Right cardiac atrium (tissue), 5 donors: ENCODE data around the gene ALKBH4. TPM values are rescaled to one million over a fixed set of nuclear protein-coding genes. Genes with fewer than 3 reads are reported as not detected.
A peak's percentile ranks its signal among the peaks of the same experiment; 100 is the strongest.

ENCODE experiments used
- ATAC-seq, 2 donors: fragments of 200-7000 bp; cut with Tn5 transposase; one replicate each; pipeline versions ENCODE4 v1.8.0 to v1.9.1; 2020; ENCODE audit warnings: moderate library complexity in 2 of 2, mild to moderate bottlenecking in 1 of 2
- DNase-seq, 3 donors: peaks; one replicate each; pipeline ENCODE4 v3.0.0-alpha.2; 2020
- H3K27ac ChIP-seq: one replicate; pipeline ENCODE4 v1.5.1; 2013; ENCODE audit warnings: mild to moderate bottlenecking, low read length, control low read depth, moderate library complexity
- H3K27me3 ChIP-seq: one replicate; pipeline ENCODE4 v1.6.1; 2013; ENCODE audit not compliant: control insufficient read depth, insufficient read depth
- H3K4me1 ChIP-seq: one replicate; pipeline ENCODE4 v1.6.1; 2013; ENCODE audit warnings: low read length; ENCODE audit not compliant: control insufficient read depth, insufficient read depth
- H3K4me3 ChIP-seq: one replicate; pipeline ENCODE4 v1.5.1; 2013; ENCODE audit warnings: low read length, control low read depth
- H3K9me3 ChIP-seq: one replicate; pipeline ENCODE4 v1.6.1; 2013; ENCODE audit warnings: low read length; ENCODE audit not compliant: control insufficient read depth
- WGBS: extraction: QIAGEN DNeasy Blood & Tissue Kit; methylation state at CpG from one replicate; pipeline ENCODE4 v1.1.7; 2013; 5-methylcytosine and 5-hydroxymethylcytosine counted together
- intact Hi-C, 4 donors: fragments of 100-400 bp; cut with DNase I; formaldehyde crosslinking; loops; one replicate each; pipeline versions ENCODE4 v1.11.0 to v1.14.0; 2022 to 2023
- polyA plus RNA-seq: library from polyadenylated mRNA; stranded (reverse); fragments of 200-250 nt; gene quantifications from one replicate; pipeline ENCODE4 v1.2.3, GENCODE V29; 2013
- total RNA-seq, 4 donors: library from RNA; stranded (reverse); fragmentation: NEBNext Ultra II Directional; extraction: Animal tissue kit (Norgen Biotek cat#: 25700); gene quantifications; one replicate each; pipeline ENCODE4 v1.2.1, GENCODE V29; 2021
- donor health status: healthy with polysubstance abuse.
- donor health status: DM: no; HTN: yes; CAD: no.
- donor health status: DM: no; HTN: no; CAD: no.
- donor health status: DM: no; HTN: yes; CAD: no; lungs with severe emphysema.
- donor health status: DM: yes; HTN: yes; CAD: no.

ALKBH4 gene
- total and polyA plus RNA-seq, 5 donors = 7.3 to 9.2 (median 7.9) TPM

- WGBS = 1% methylated on average over 90 of the region's 90 CpGs
- Histone ChIP-seq H3K9me3 (no peaks in the 10 kb centered on the region), H3K4me3 (peak within 1 kb of the TSS; percentile 89), H3K27ac (no peak within 1 kb of the TSS), H3K4me1 (peaks cover 2% of the 10 kb centered on the region), H3K27me3 (no peaks in the 10 kb centered on the region)
- ATAC-seq (peak; percentile 84 to 85), DNase-seq (peak; percentile 84 to 94 (median 92))
- intact Hi-C loops = no loop called here
Measured at GRCh38 chr7:102433219-102434038, 31.2 kb downstream of the ALKBH4 start, which contains the start of gene ORAI2. Gene ORAI2, plus strand, starts transcription at chr7:102433575. Its CDS starts 5,382 bp downstream, at chr7:102438957.

- Histone ChIP-seq H3K4me1 (peaks cover 2% of the 10 kb centered on the region), H3K27ac (no peak overlapping the region), H3K9me3 (no peaks in the 10 kb centered on the region), H3K4me3 (peak overlapping the region; percentile 89), H3K27me3 (no peaks in the 10 kb centered on the region)
- ATAC-seq (peak; percentile 21 to 37), DNase-seq (no peak)
- WGBS = 36% methylated on average over 27 of the region's 27 CpGs
- intact Hi-C loops = no loop called here
Measured at GRCh38 chr7:102432442-102433218, 32.0 kb downstream of the ALKBH4 start.

GRCh38 chr7:102431617-102432298 is 32.9 kb downstream of the ALKBH4 start:
- 44% methylated on average over 17 of the region's 17 CpGs for WGBS
- Histone ChIP-seq H3K4me1 (peaks cover 2% of the 10 kb centered on the region), H3K27ac (no peak overlapping the region), H3K27me3 (no peaks in the 10 kb centered on the region), H3K9me3 (no peaks in the 10 kb centered on the region), H3K4me3 (no peak overlapping the region)
- ATAC-seq (no peak), DNase-seq (no peak)
- intact Hi-C loops = no loop called here

DNA sequence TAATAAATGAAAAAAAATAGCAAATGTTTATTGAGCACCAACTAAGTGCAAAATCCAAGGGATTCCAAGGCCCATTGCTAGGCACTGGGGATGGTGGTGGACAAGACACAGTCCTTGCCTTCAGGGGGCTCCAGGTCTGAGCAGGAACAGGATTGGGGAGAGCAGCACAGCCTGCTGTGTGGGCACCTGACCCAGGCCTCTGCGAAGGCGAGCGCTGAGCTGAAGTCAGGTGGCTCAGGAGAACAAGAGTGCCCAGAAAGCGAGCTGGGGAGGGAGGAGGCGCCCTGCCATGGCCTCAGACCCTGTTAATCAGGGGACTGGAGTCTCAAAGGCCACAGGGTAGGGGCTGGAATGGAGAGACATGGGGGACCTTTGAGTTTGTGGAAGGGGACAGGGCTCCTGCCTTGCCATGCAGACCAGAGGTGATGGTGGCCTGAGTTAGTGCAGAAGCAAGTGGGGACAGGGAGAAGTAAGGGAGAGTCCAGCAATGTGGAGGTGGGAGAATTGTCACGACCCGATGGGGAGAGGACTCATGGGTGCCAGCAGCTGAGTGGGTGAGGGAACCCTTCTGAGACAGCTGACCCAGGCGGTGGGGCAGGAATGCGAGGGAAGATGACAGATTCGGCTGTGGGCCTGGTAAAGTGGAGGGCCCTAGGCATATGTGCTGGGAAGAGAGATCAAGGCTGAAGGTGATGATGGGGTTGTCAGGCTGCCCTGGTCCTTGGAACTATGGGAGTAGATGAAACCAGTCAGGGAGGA is 35.3 kb downstream of the ALKBH4 start:
- H3K9me3 ChIP-seq = no peaks in the 10 kb centered on the region
- no peak overlapping the region for H3K4me3 ChIP-seq
- 93% methylated on average over 10 of the region's 10 CpGs for WGBS
- peaks cover 2% of the 10 kb centered on the region for H3K4me1 ChIP-seq
- ATAC-seq = no peak
- DNase-seq = no peak
- H3K27ac ChIP-seq = no peak overlapping the region
- intact Hi-C loops = no loop called here
- no peaks in the 10 kb centered on the region for H3K27me3 ChIP-seq

GRCh38 chr7:102427019-102427405 is 37.7 kb downstream of the ALKBH4 start:
- intact Hi-C loops = no loop called here

GRCh38 chr7:102426268-102427018 is 38.2 kb downstream of the ALKBH4 start:
- 82% methylated on average over 16 of the region's 16 CpGs for WGBS
- ATAC-seq = peak; percentile 39 to 40
- no peak for DNase-seq
- intact Hi-C loops = no loop called here
- Histone ChIP-seq H3K9me3 (no peaks in the 10 kb centered on the region), H3K27me3 (no peaks in the 10 kb centered on the region), H3K4me1 (no peaks in the 10 kb centered on the region), H3K4me3 (no peak overlapping the region), H3K27ac (no peak overlapping the region)

More at GRCh38 chr7:102427019-102427405, 37.7 kb downstream of the ALKBH4 start:
- ATAC-seq (no peak), DNase-seq (no peak)
- Histone ChIP-seq H3K27ac (no peak overlapping the region), H3K4me1 (no peaks in the 10 kb centered on the region), H3K9me3 (no peaks in the 10 kb centered on the region), H3K4me3 (no peak overlapping the region), H3K27me3 (no peaks in the 10 kb centered on the region)
- 88% methylated on average over 5 of the region's 5 CpGs for WGBS

DNA sequence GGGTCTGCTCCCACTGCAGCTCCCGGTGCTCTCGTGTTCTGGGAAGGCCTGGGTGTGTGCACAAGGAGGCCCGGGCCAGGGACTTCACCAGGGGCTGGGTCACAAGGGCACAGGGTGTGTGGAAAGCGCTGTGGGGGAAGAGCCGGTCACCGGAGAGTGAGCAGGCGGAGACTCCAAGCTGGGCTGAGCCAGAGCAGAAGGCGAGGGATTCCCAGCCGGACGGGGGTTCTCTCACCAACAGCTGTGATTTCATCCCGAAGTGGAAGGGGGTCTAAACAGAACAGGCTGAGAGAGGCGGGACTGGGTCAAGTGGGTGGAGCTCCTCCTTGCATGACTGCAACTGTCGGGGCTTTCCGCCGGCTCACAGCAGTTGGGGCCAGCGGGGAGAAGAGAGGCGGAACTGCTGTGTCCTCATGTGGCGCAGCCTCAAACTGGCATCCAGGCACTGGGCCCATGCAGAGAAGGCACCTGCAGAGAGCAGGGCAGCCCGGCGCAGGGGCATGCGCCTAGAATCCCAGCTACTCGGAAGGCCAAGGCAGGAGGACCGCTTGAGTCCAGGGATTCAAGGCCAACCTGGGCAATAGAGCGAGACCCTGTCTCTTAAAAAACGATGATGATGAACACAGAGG is 38.9 kb downstream of the ALKBH4 start:
- H3K9me3 ChIP-seq = no peaks in the 10 kb centered on the region
- intact Hi-C loops = no loop called here
- peak; percentile 53 to 59 for ATAC-seq
- no peak overlapping the region for H3K27ac ChIP-seq
- 73% methylated on average over 25 of the region's 25 CpGs for WGBS
- no peaks in the 10 kb centered on the region for H3K4me1 ChIP-seq
- H3K4me3 ChIP-seq = no peak overlapping the region
- no peaks in the 10 kb centered on the region for H3K27me3 ChIP-seq
- peak; percentile 44 to 82 (median 79) for DNase-seq

GRCh38 chr7:102424787-102425218 is 39.9 kb downstream of the ALKBH4 start:
- H3K4me3 ChIP-seq = no peak overlapping the region
- H3K9me3 ChIP-seq = no peaks in the 10 kb centered on the region
- ATAC-seq (no peak), DNase-seq (no peak)
- no peaks in the 10 kb centered on the region for H3K4me1 ChIP-seq
- intact Hi-C loops = no loop called here
- H3K27me3 ChIP-seq = no peaks in the 10 kb centered on the region
- WGBS = 83% methylated on average over 13 of the region's 13 CpGs
- no peak overlapping the region for H3K27ac ChIP-seq

DNA sequence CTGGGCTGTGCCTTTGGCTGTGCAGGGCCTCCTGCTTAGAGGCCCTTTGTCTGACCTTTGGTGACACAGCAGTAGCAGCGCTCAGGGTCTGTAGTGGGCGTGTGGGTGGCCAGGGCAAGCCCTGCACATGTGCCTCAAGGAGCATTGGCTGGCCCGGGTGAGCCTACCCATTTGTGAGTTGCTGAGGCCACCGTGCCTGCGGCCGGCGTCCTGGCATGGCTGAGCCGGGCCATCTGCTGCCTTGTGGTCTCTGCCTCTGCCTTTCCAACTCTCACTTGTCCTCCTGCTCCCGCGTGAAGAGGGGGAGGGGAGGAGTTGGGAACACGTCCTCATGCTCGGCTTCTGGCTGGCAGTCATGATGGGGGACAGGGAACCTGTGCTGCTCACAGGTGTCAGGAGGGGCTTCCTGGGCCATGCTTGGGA is 40.5 kb downstream of the ALKBH4 start:
- H3K4me3 ChIP-seq = no peak overlapping the region
- intact Hi-C loops = no loop called here
- H3K27ac ChIP-seq = no peak overlapping the region
- no peaks in the 10 kb centered on the region for H3K9me3 ChIP-seq
- DNase-seq (no peak), ATAC-seq (no peak)
- no peaks in the 10 kb centered on the region for H3K4me1 ChIP-seq
- WGBS = 73% methylated on average over 12 of the region's 12 CpGs
- no peaks in the 10 kb centered on the region for H3K27me3 ChIP-seq
